GM23338 (cell line): Measurements from ENCODE around the gene SEZ6L. TPM values are rescaled to one million over a fixed set of nuclear protein-coding genes. Genes with fewer than 3 reads are reported as not detected.

ENCODE experiments used
- ATAC-seq: fragments of 200-7000 bp; cut with Tn5 transposase; 3 replicates; pipeline ENCODE4 v1.9.1; 2020
- DNase-seq: peaks from one replicate; pipeline ENCODE4 v3.0.0-alpha.2; 2015; ENCODE audit warnings: low spot score
- H2AFZ ChIP-seq: fragments of 200-600 bp; sonication (generic); 2 replicates; pipeline ENCODE4 v1.8.0; 2016; ENCODE audit warnings: antibody characterized with exemption, mild to moderate bottlenecking, moderate library complexity
- H3F3A ChIP-seq: fragments of 200-600 bp; sonication (generic); replicated peaks from 2 replicates; pipeline ENCODE4 v1.8.0; 2017; ENCODE audit warnings: antibody characterized with exemption, mixed run types, low read depth
- H3K27ac ChIP-seq: fragments of 200-600 bp; sonication (generic); 2 replicates; pipeline ENCODE4 v1.6.1; 2016; ENCODE audit warnings: low read depth
- H3K27me3 ChIP-seq: fragments of 200-600 bp; sonication (generic); 2 replicates; pipeline ENCODE4 v1.8.0; 2016; ENCODE audit warnings: mild to moderate bottlenecking, mixed run types, moderate library complexity; ENCODE audit not compliant: insufficient read depth
- H3K36me3 ChIP-seq: fragments of 200-600 bp; sonication (generic); 2 replicates; pipeline ENCODE4 v1.8.0; 2016; ENCODE audit warnings: mild to moderate bottlenecking; ENCODE audit not compliant: insufficient read depth
- H3K4me1 ChIP-seq: fragments of 200-600 bp; sonication (generic); 2 replicates; pipeline ENCODE4 v1.8.0; 2016; ENCODE audit warnings: mild to moderate bottlenecking, moderate library complexity; ENCODE audit not compliant: insufficient read depth
- H3K4me2 ChIP-seq: fragments of 200-600 bp; sonication (generic); 2 replicates; pipeline ENCODE4 v1.7.1; 2017; ENCODE audit warnings: mixed run types
- H3K4me3 ChIP-seq: fragments of 200-600 bp; sonication (generic); 2 replicates; pipeline ENCODE4 v1.6.1; 2016; ENCODE audit warnings: mixed run types
- H3K79me2 ChIP-seq: fragments of 200-600 bp; sonication (generic); replicated peaks from 2 replicates; pipeline ENCODE4 v1.8.0; 2017; ENCODE audit warnings: mild to moderate bottlenecking; ENCODE audit not compliant: insufficient read depth
- H3K9me2 ChIP-seq: fragments of 200-600 bp; sonication (generic); 2 replicates; pipeline ENCODE4 v1.8.0; 2017; ENCODE audit not compliant: insufficient read depth
- H4K20me1 ChIP-seq: fragments of 200-600 bp; sonication (generic); replicated peaks from 2 replicates; pipeline ENCODE4 v1.8.0; 2017; ENCODE audit warnings: mild to moderate bottlenecking; ENCODE audit not compliant: insufficient read depth
- H3K27ac Mint-ChIP-seq: 2 replicates; pipeline ENCODE4 v1.8.0; 2020; ENCODE audit warnings: inconsistent platforms, mild to moderate bottlenecking, moderate library complexity, mixed read lengths
- H3K27me3 Mint-ChIP-seq: 3 replicates; pipeline ENCODE4 v1.8.0; 2022; ENCODE audit warnings: low read depth, mild to moderate bottlenecking, moderate library complexity, mixed read lengths, inconsistent platforms; ENCODE audit not compliant: insufficient read depth, poor library complexity
- H3K36me3 Mint-ChIP-seq: 3 replicates; pipeline ENCODE4 v1.8.0; 2021; ENCODE audit warnings: low read depth, mild to moderate bottlenecking, inconsistent platforms, moderate library complexity, mixed read lengths
- H3K4me1 Mint-ChIP-seq: 3 replicates; pipeline ENCODE4 v1.8.0; 2020; ENCODE audit warnings: mild to moderate bottlenecking, inconsistent platforms, mixed read lengths
- H3K4me3 Mint-ChIP-seq: 3 replicates; pipeline ENCODE4 v1.8.0; 2021; ENCODE audit warnings: moderate library complexity, mild to moderate bottlenecking, inconsistent platforms, mixed read lengths
- H3K9me3 Mint-ChIP-seq: 3 replicates; pipeline ENCODE4 v1.8.0; 2020; ENCODE audit warnings: moderate library complexity, mild to moderate bottlenecking, inconsistent platforms, mixed read lengths
- CTCF ChIP-seq, 2 experiments: fragments of 200-600 bp in 1 of 2; sonication (generic) in 1 of 2; conservative IDR thresholded peaks; 2 replicates each; pipeline versions ENCODE4 v1.5.1 to v1.6.1; 2016 to 2017; ENCODE audit warnings: antibody characterized with exemption in 2 of 2, low read depth in 2 of 2, mild to moderate bottlenecking in 2 of 2, moderate library complexity in 1 of 2
- ETS1 ChIP-seq: IDR thresholded peaks from 2 replicates; pipeline ENCODE4 v1.6.1; 2016; ENCODE audit warnings: antibody characterized with exemption
- EZH2 ChIP-seq: fragments of 200-600 bp; sonication (generic); IDR thresholded peaks from one replicate; pipeline ENCODE4 v1.8.0; 2017; ENCODE audit warnings: antibody characterized with exemption, mild to moderate bottlenecking, low read depth; ENCODE audit not compliant: unreplicated experiment
- NANOG ChIP-seq: IDR thresholded peaks from 2 replicates; pipeline ENCODE4 v1.6.1; 2016; ENCODE audit warnings: antibody characterized with exemption, borderline replicate concordance
- POLR2AphosphoS5 ChIP-seq: IDR thresholded peaks from 2 replicates; pipeline ENCODE4 v1.6.1; 2016; ENCODE audit warnings: antibody characterized with exemption, low read depth
- STAT1 ChIP-seq: IDR thresholded peaks from one replicate; pipeline ENCODE4 v1.6.1; 2016; ENCODE audit warnings: antibody characterized with exemption; ENCODE audit not compliant: unreplicated experiment
- ZNF114 ChIP-seq: fragments of 250-450 bp; sonication (Bioruptor Pico); IDR thresholded peaks from 2 replicates; pipeline ENCODE4 v1.5.0; 2020; ENCODE audit warnings: mild to moderate bottlenecking, moderate library complexity
- ZNF331 ChIP-seq: fragments of 250-450 bp; sonication (Bioruptor Pico); IDR thresholded peaks from 2 replicates; pipeline ENCODE4 v1.5.0; 2020; ENCODE audit warnings: low read depth, mild to moderate bottlenecking, moderate library complexity
- ZNF462 ChIP-seq: fragments of 250-450 bp; sonication (Bioruptor Pico); IDR thresholded peaks from 2 replicates; pipeline ENCODE4 v1.5.0; 2020; ENCODE audit warnings: mild to moderate bottlenecking, moderate library complexity
- polyA plus RNA-seq: library from polyadenylated mRNA; unstranded; fragments of >200 nt; fragmentation: Nextera tagmentation; extraction: Ambion mirVana; gene quantifications from 2 replicates; pipeline ENCODE4 v1.2.1, GENCODE V29; 2016
- total RNA-seq: library from RNA; depleted of rRNA; stranded (reverse); fragments of >200 nt; shearing (Covaris generic); gene quantifications from 2 replicates; pipeline ENCODE4 v1.2.3, GENCODE V29; 2014

SEZ6L gene
- total and polyA plus RNA-seq, 2 experiments from 2014 or later = 0.13 to 0.24 TPM

GRCh38 chr22:26143806-26144325, 25.4 kb upstream of the SEZ6L start:
- Mint-ChIP-seq H3K36me3 (no peaks in the 10 kb centered on the region), H3K4me1 (no peaks in the 10 kb centered on the region), H3K4me3 (no peak overlapping the region), H3K27ac (no peak overlapping the region), H3K9me3 (no peaks in the 10 kb centered on the region), H3K27me3 (no peaks in the 10 kb centered on the region)
- Histone ChIP-seq H3K9me2 (no peaks in the 10 kb centered on the region), H2AFZ (no peak overlapping the region), H3K4me1 (no peaks in the 10 kb centered on the region; the same call in 1 of the 2 replicates), H3K79me2 (no peaks in the 10 kb centered on the region), H4K20me1 (no peaks in the 10 kb centered on the region), H3K36me3 (no peaks in the 10 kb centered on the region), H3K4me2 (no peak overlapping the region), H3K4me3 (no peak overlapping the region), H3K27me3 (no peaks in the 10 kb centered on the region), H3F3A (no peaks in the 10 kb centered on the region), H3K27ac (no peak overlapping the region)
- TF ChIP-seq STAT1 (no peak), ETS1 (no peak), ZNF331 (CRISPR knock-in tag) (no peak), ZNF462 (CRISPR knock-in tag) (no peak), CTCF (conservative IDR thresholded peaks at IDR 0.05; ENCODE audit: low read depth in 2 of 2) (no peak), NANOG (no peak), ZNF114 (CRISPR knock-in tag) (no peak), EZH2 (no peak), POLR2AphosphoS5 (no peak)
- DNase-seq = no peak
- ATAC-seq = no peak
